A673 (cell line): ENCODE measurements around the gene KRT34. TPM values are rescaled to one million over a fixed set of nuclear protein-coding genes. Genes with fewer than 3 reads are reported as not detected.

Source experiments
- BruUV-seq: library from RNA; stranded (reverse); fragments of 400-500 nt; replicated peaks from 2 replicates; lab custom pipeline; 2021; lab: Mats Ljungman, UMichigan
- CTCF ChIA-PET: fragments of 300-600 bp; sonication (Branson Sonifier 250); formaldehyde crosslinking; loops from one replicate; lab custom pipeline; 2022; ENCODE audit warnings: antibody characterized with exemption; lab: Charles Lee
- POLR2A ChIA-PET: fragments of 300-600 bp; sonication (Branson Sonifier 250); formaldehyde crosslinking; loops from one replicate; lab custom pipeline; 2022; ENCODE audit warnings: antibody characterized with exemption; ENCODE audit not compliant: low non-redundant PET; lab: Charles Lee
- DNase-seq: peaks from one replicate; pipeline ENCODE4 v3.0.0-alpha.2; 2015; ENCODE audit warnings: low spot score
- H3K27ac ChIP-seq: fragments of 200-600 bp; sonication (generic); 2 replicates; pipeline ENCODE4 v1.5.1; 2016; ENCODE audit warnings: mixed run types, low read depth, mild to moderate bottlenecking, mixed read lengths, antibody characterized with exemption, low read length; ENCODE audit not compliant: poor library complexity, severe bottlenecking
- H3K27me3 ChIP-seq: fragments of 200-600 bp; sonication (generic); replicated peaks from 2 replicates; pipeline ENCODE4 v1.6.1; 2017; ENCODE audit warnings: mixed run types, low read depth, mild to moderate bottlenecking, mixed read lengths, antibody characterized with exemption, low read length; ENCODE audit not compliant: insufficient read depth, poor library complexity
- H3K36me3 ChIP-seq: fragments of 200-600 bp; sonication (generic); 2 replicates; pipeline ENCODE4 v1.6.1; 2016; ENCODE audit warnings: mixed run types, mild to moderate bottlenecking, mixed read lengths, antibody characterized with exemption, low read length; ENCODE audit not compliant: insufficient read depth, poor library complexity, severe bottlenecking
- H3K4me1 ChIP-seq: fragments of 200-600 bp; sonication (generic); 2 replicates; pipeline ENCODE4 v1.6.1; 2017; ENCODE audit warnings: mixed run types, mild to moderate bottlenecking, mixed read lengths, antibody characterized with exemption, low read length; ENCODE audit not compliant: insufficient read depth, poor library complexity, severe bottlenecking
- H3K4me3 ChIP-seq: fragments of 200-600 bp; sonication (generic); 2 replicates; pipeline ENCODE4 v1.5.1; 2016; ENCODE audit warnings: low read depth, mixed run types, mild to moderate bottlenecking, mixed read lengths, low read length; ENCODE audit not compliant: poor library complexity, severe bottlenecking
- H3K9me3 ChIP-seq: fragments of 200-600 bp; sonication (generic); 2 replicates; pipeline ENCODE4 v1.6.1; 2016; ENCODE audit warnings: mixed run types, low read depth, mild to moderate bottlenecking, mixed read lengths, antibody characterized with exemption, low read length; ENCODE audit not compliant: poor library complexity, severe bottlenecking
- CTCF ChIP-seq: fragments of 300-800, 200-600 bp; sonication (generic); conservative IDR thresholded peaks from 2 replicates; pipeline ENCODE4 v1.5.1; 2017; ENCODE audit warnings: low read depth, mild to moderate bottlenecking, antibody characterized with exemption, low read length, moderate library complexity, mixed read lengths
- EZH2 ChIP-seq: fragments of 200-600 bp; sonication (generic); IDR thresholded peaks from 2 replicates; pipeline ENCODE4 v1.6.1; 2017; ENCODE audit warnings: borderline replicate concordance, low read depth, mild to moderate bottlenecking, mixed read lengths, antibody characterized with exemption, low read length; ENCODE audit not compliant: poor library complexity, severe bottlenecking
- intact Hi-C: fragments of 100-400 bp; cut with micrococcal nuclease; formaldehyde crosslinking; loops from one replicate; pipeline ENCODE4 v1.10.0; 2022; ENCODE audit not compliant: unreplicated experiment
- total RNA-seq: library from RNA; stranded (reverse); gene quantifications from 2 replicates; pipeline ENCODE4 v1.2.3, GENCODE V29; 2021

Gene KRT34
- total RNA-seq, 1 experiment from 2014 or later = not detected

DNA sequence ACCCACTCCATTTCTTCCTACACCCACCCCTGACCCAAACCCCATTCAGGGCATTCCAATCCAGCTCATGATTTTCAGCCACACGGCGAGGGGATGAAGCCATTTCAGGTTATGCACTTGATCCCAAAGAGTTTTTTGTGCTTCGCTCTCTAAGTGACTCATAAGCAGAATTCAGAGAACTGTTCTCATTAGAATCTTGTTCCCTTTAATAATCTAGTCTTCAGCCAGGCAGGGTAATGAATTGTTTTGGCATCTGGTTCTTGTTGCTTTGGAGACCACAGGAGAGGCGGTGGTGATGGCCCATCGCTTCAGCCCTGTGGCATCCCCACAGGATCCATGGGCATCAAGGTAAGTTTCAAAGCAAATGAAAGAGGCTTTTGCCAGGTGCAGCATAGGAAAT lies 20.1 kb upstream of the KRT34 start:
- BruUV-seq = no TSS peak
- Histone ChIP-seq H3K4me3 (no peak overlapping the region), H3K4me1 (no peaks in the 10 kb centered on the region), H3K9me3 (no peaks in the 10 kb centered on the region), H3K36me3 (no peaks in the 10 kb centered on the region), H3K27me3 (no peaks in the 10 kb centered on the region), H3K27ac (no peak overlapping the region)
- no peak for TF ChIP-seq CTCF
- TF ChIP-seq EZH2 = no peak
- DNase-seq = no peak
- POLR2A ChIA-PET = no interaction called here
- CTCF ChIA-PET = no interaction called here
- intact Hi-C loops = no loop called here

DNA sequence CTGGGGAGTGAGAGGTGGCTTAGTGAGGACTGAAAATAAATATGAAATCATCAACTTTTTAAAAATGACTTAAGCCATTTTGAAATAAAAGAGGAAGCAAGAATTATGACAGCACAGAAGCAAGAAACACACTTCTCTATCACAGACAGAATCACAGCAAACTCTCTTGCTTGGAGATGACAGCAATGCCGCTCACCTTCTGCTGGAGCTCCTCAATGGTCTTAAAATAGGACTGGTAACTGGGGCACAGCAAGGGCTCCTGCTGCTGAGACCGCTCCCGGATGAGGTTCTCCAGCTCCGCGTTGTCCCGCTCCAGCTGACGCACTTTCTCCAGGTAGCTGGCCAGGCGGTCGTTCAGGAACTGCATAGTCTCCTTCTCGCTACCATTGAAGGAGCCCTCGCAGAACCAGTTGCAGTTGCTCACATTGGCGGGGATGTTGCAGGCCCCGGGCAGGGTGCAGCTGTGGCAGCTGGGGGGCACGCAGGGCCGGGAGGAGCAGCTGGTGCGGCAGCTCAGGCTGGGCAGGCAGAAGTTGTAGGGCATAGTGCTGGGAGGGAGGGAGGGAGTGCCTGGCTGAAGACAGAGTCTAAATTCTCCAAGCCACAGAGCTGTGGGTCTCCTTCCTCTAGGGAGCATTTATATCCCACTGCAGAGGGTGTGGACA lies 15.0 kb upstream of the KRT34 start, which contains the start of gene KRT31:
TSS of gene KRT31 (minus strand) at position 613 of the 665 bp plus-strand sequence. CDS start at position 544, 69 bp downstream.
- TF ChIP-seq EZH2 (no peak), CTCF (no peak)
- no peak for DNase-seq
- H3K27me3 ChIP-seq = no peaks in the 10 kb centered on the region
- no peaks in the 10 kb centered on the region for H3K9me3 ChIP-seq
- no peaks in the 10 kb centered on the region for H3K36me3 ChIP-seq
- no TSS peak for BruUV-seq
- intact Hi-C loops = no loop called here
- H3K4me3 ChIP-seq = no peak within 1 kb of the TSS
- H3K4me1 ChIP-seq = no peaks in the 10 kb centered on the region
- ChIA-PET POLR2A (no interaction called here), CTCF (no interaction called here)
- no peak within 1 kb of the TSS for H3K27ac ChIP-seq

DNA sequence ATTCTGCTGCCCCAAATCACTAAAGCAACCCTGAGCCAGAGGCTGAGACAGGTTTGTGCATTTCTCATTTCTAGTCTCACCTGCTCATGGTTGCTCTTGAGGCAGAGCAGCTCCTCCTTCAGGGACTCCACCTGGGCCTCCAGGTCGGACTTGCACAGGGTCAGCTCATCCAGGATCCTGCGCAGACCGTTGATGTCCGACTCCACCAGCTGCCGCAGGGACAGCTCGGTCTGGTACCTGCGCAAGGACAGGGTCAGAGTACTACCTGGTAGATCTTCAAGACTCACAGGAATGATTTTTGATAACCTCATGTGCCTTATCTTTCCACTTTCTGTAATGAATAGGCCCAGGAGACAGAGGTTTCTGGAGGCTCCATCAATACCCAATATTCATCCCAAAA lies 14.2 kb upstream of the KRT34 start:
- Histone ChIP-seq H3K4me3 (no peak overlapping the region), H3K36me3 (no peaks in the 10 kb centered on the region), H3K27ac (no peak overlapping the region), H3K9me3 (no peaks in the 10 kb centered on the region), H3K27me3 (no peaks in the 10 kb centered on the region), H3K4me1 (no peaks in the 10 kb centered on the region)
- no peak for TF ChIP-seq CTCF
- no peak for TF ChIP-seq EZH2
- POLR2A ChIA-PET = no interaction called here
- intact Hi-C loops = no loop called here
- CTCF ChIA-PET = no interaction called here
- no TSS peak for BruUV-seq
- DNase-seq = no peak
